Measurements from ENCODE around the gene OTUD6A.

The OTUD6A gene

DNA sequence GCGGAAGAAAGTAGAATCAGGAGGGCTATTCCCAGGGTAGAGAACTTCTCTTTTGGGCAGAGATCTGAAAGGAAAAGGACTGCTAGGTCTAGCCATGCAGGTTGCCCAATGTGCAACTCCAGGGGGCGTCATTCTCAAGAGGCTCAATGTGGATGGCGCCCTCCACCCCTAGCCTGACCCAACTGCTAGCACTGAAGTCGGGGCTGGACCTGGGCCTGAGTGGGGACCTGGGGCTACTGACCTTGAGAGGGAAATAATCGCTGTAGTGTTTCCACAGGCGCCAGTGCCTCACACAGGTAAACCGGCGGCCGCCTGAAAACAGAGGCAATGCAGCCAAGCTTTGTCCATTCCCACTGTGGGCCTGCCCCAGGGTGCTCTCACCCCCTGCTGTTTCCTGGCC, 18.6 kb upstream of the OTUD6A start:
- H3F3A ChIP-seq (ENCODE audit: low read depth), result no peaks in the 10 kb centered on the region
- H4K20me1 ChIP-seq (ENCODE audit: insufficient read depth, low read length, poor library complexity, severe bottlenecking), result no peaks in the 10 kb centered on the region
- H2AFZ ChIP-seq (ENCODE audit: low read length), result no peak overlapping the region
- no peaks in the 10 kb centered on the region for H3K9me3 ChIP-seq (ENCODE audit: insufficient read depth, low read depth, low read length)
- H3K27me3 ChIP-seq (ENCODE audit: insufficient read depth, low read length, poor library complexity, severe bottlenecking), result no peaks in the 10 kb centered on the region
- H3K4me1 ChIP-seq (ENCODE audit: insufficient read depth, low read length, poor library complexity, severe bottlenecking), result no peaks in the 10 kb centered on the region
- no peak overlapping the region for H3K4me3 ChIP-seq (ENCODE audit: low read length, poor library complexity, severe bottlenecking)
- no peak overlapping the region for H3K4me2 ChIP-seq (ENCODE audit: low read depth, low read length, poor library complexity, severe bottlenecking)
- TF ChIP-seq, protein P1, sequence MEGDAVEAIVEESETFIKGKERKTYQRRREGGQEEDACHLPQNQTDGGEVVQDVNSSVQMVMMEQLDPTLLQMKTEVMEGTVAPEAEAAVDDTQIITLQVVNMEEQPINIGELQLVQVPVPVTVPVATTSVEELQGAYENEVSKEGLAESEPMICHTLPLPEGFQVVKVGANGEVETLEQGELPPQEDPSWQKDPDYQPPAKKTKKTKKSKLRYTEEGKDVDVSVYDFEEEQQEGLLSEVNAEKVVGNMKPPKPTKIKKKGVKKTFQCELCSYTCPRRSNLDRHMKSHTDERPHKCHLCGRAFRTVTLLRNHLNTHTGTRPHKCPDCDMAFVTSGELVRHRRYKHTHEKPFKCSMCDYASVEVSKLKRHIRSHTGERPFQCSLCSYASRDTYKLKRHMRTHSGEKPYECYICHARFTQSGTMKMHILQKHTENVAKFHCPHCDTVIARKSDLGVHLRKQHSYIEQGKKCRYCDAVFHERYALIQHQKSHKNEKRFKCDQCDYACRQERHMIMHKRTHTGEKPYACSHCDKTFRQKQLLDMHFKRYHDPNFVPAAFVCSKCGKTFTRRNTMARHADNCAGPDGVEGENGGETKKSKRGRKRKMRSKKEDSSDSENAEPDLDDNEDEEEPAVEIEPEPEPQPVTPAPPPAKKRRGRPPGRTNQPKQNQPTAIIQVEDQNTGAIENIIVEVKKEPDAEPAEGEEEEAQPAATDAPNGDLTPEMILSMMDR (conservative IDR thresholded peaks at IDR 0.05; ENCODE audit: low read length), result no peak
- H3K79me2 ChIP-seq (ENCODE audit: insufficient read depth, low read length), result no peaks in the 10 kb centered on the region
- H3K9ac ChIP-seq (ENCODE audit: low read depth, low read length, poor library complexity, severe bottlenecking), result no peak overlapping the region
- H3K36me3 ChIP-seq (ENCODE audit: insufficient read depth, low read length), result no peaks in the 10 kb centered on the region
- H3K9me2 ChIP-seq (replicated peaks; ENCODE audit: low read depth, low read length), result no peaks in the 10 kb centered on the region

DNA sequence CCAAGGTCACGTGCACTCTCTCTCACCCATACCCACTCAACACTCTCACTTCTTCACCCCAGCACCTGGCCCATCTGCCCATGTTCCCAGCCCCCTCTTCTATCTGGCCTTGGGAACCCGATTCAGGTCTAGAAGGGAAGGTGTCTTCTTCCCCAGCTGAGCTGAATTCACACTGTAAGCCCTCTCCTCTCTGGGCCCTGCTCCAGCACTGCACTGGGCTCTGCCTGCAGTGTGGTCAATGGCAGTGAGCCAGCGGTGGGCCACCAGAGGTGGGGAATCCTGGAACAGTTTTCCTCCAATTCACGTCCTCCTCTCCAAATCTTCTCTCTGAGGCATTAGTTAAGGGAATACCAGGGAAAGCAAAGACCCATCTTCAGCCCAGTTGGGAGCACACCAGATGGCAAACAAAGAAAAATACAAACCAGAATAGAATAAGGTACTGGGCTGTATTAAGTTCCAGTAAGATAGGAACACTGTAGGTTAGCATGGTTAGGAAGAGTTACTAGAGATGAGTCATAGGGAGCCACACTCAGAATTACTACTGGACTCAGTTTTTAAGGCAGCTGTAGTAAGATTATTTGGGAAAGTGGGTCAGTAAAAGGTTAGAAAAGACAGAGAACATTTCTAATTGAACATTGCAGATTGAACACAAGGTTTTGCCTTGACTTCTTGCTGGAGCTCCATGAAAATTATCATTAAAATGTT, 17.6 kb upstream of the OTUD6A start:
- no peak overlapping the region for H2AFZ ChIP-seq (ENCODE audit: low read length)
- H3K27me3 ChIP-seq (ENCODE audit: insufficient read depth, low read length, poor library complexity, severe bottlenecking), result no peaks in the 10 kb centered on the region

DNA sequence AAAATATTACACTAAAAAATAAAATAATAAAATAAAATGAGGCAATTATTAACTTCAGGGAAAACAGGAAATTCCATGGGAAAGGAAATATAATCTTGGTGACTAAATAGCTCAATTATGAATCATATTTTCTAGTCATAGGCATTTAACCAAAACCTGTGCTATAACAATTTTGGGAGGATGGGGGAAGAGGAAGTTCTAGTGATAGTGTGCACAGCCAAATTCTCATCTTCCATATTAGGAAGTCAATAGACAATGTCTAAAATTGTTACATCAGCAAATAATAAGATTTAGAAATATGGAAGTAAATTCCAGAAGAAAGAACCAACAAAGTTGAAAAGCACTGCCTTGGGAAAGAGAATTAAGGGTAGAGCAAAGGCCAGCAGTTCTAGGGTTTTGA, 15.3 kb upstream of the OTUD6A start:
- Histone ChIP-seq H3K27me3 (ENCODE audit: insufficient read depth, low read length, poor library complexity, severe bottlenecking) (no peaks in the 10 kb centered on the region), H3F3A (ENCODE audit: low read depth) (no peaks in the 10 kb centered on the region), H3K79me2 (ENCODE audit: insufficient read depth, low read length) (no peaks in the 10 kb centered on the region), H3K9ac (ENCODE audit: low read depth, low read length, poor library complexity, severe bottlenecking) (no peak overlapping the region), H3K4me1 (ENCODE audit: insufficient read depth, low read length, poor library complexity, severe bottlenecking) (no peaks in the 10 kb centered on the region), H3K9me2 (replicated peaks; ENCODE audit: low read depth, low read length) (no peaks in the 10 kb centered on the region), H3K36me3 (ENCODE audit: insufficient read depth, low read length) (no peaks in the 10 kb centered on the region), H2AFZ (ENCODE audit: low read length) (no peak overlapping the region), H3K4me3 (ENCODE audit: low read length, poor library complexity, severe bottlenecking) (no peak overlapping the region), H3K4me2 (ENCODE audit: low read depth, low read length, poor library complexity, severe bottlenecking) (no peak overlapping the region), H4K20me1 (ENCODE audit: insufficient read depth, low read length, poor library complexity, severe bottlenecking) (no peaks in the 10 kb centered on the region), H3K9me3 (ENCODE audit: insufficient read depth, low read depth, low read length) (no peaks in the 10 kb centered on the region)
- no peak for TF ChIP-seq EZH2phosphoT487 (IDR thresholded peaks at IDR 0.05; ENCODE audit: borderline replicate concordance)
- TF ChIP-seq, protein P1 (conservative IDR thresholded peaks at IDR 0.05; ENCODE audit: low read length), result no peak

More for the DNA sequence above, 17.6 kb upstream of the OTUD6A start:
- no peak overlapping the region for H3K9ac ChIP-seq (ENCODE audit: low read depth, low read length, poor library complexity, severe bottlenecking)
- H4K20me1 ChIP-seq (ENCODE audit: insufficient read depth, low read length, poor library complexity, severe bottlenecking), result no peaks in the 10 kb centered on the region
- H3K9me2 ChIP-seq (replicated peaks; ENCODE audit: low read depth, low read length), result no peaks in the 10 kb centered on the region
- H3K9me3 ChIP-seq (ENCODE audit: insufficient read depth, low read depth, low read length), result no peaks in the 10 kb centered on the region
- H3F3A ChIP-seq (ENCODE audit: low read depth), result no peaks in the 10 kb centered on the region
- no peak overlapping the region for H3K4me3 ChIP-seq (ENCODE audit: low read length, poor library complexity, severe bottlenecking)
- no peaks in the 10 kb centered on the region for H3K79me2 ChIP-seq (ENCODE audit: insufficient read depth, low read length)
- H3K4me2 ChIP-seq (ENCODE audit: low read depth, low read length, poor library complexity, severe bottlenecking), result no peak overlapping the region
- TF ChIP-seq, protein P1 (conservative IDR thresholded peaks at IDR 0.05; ENCODE audit: low read length), result no peak
- TF ChIP-seq EZH2phosphoT487 (IDR thresholded peaks at IDR 0.05; ENCODE audit: borderline replicate concordance), result no peak
- no peaks in the 10 kb centered on the region for H3K4me1 ChIP-seq (ENCODE audit: insufficient read depth, low read length, poor library complexity, severe bottlenecking)
- H3K36me3 ChIP-seq (ENCODE audit: insufficient read depth, low read length), result no peaks in the 10 kb centered on the region

All from Loucy (cell line).